Liver (tissue), 9 donors: ENCODE results near the gene ARAP3. TPM values are rescaled to one million over a fixed set of nuclear protein-coding genes. Genes with fewer than 3 reads are reported as not detected.

Source experiments
- DNase-seq: peaks from one replicate; pipeline ENCODE4 v3.0.0-alpha.2; 2017; ENCODE audit warnings: low spot score
- H3K27ac ChIP-seq, 2 donors: one replicate each; pipeline ENCODE4 v1.7.0; 2013; ENCODE audit warnings: inconsistent platforms in 2 of 2, low read length in 2 of 2, control low read depth in 1 of 2, low read depth in 1 of 2, mild to moderate bottlenecking in 1 of 2
- H3K27me3 ChIP-seq, 4 donors: one replicate each; pipeline versions ENCODE4 v1.6.1 to v1.7.0; 2013; ENCODE audit warnings: low read length in 3 of 4, inconsistent platforms in 1 of 4, mild to moderate bottlenecking in 1 of 4, moderate library complexity in 1 of 4; ENCODE audit not compliant: control insufficient read depth in 4 of 4, insufficient read depth in 4 of 4
- H3K36me3 ChIP-seq, 4 donors: one replicate each; pipeline versions ENCODE4 v1.6.1 to v1.7.0; 2013; ENCODE audit warnings: low read length in 3 of 4, mild to moderate bottlenecking in 3 of 4, low read depth in 1 of 4, moderate library complexity in 1 of 4; ENCODE audit not compliant: control insufficient read depth in 4 of 4, insufficient read depth in 3 of 4
- H3K4me1 ChIP-seq, 4 donors: one replicate each; pipeline versions ENCODE4 v1.6.1 to v1.7.0; 2013; ENCODE audit warnings: low read length in 3 of 4, mild to moderate bottlenecking in 3 of 4, moderate library complexity in 1 of 4; ENCODE audit not compliant: control insufficient read depth in 4 of 4, insufficient read depth in 4 of 4
- H3K4me3 ChIP-seq, 3 donors: one replicate each; pipeline versions ENCODE4 v1.6.1 to v1.7.0; 2013; ENCODE audit warnings: low read length in 3 of 3, control low read depth in 1 of 3, low read depth in 1 of 3, mild to moderate bottlenecking in 1 of 3
- H3K9ac ChIP-seq, 2 donors: one replicate each; pipeline ENCODE4 v1.7.0; 2013; ENCODE audit warnings: low read length in 2 of 2, mild to moderate bottlenecking in 2 of 2, moderate library complexity in 2 of 2, control low read depth in 1 of 2, low read depth in 1 of 2
- H3K9me3 ChIP-seq, 4 donors: one replicate each; pipeline versions ENCODE4 v1.6.1 to v1.7.0; 2013; ENCODE audit warnings: low read length in 3 of 4; ENCODE audit not compliant: control insufficient read depth in 4 of 4
- CTCF ChIP-seq: fragments of 150-350 bp; IDR thresholded peaks from 2 replicates; pipeline ENCODE4 v1.5.1; 2017; ENCODE audit warnings: improper control_type of control experiment, low read depth, low read length; ENCODE audit not compliant: missing input control
- FOXA1 ChIP-seq: IDR thresholded peaks from 2 replicates; pipeline ENCODE4 v1.6.1; 2016; ENCODE audit warnings: antibody characterized with exemption
- FOXA2 ChIP-seq: IDR thresholded peaks from 2 replicates; pipeline ENCODE4 v1.6.1; 2016; ENCODE audit warnings: antibody characterized with exemption
- GABPA ChIP-seq, 2 donors: IDR thresholded peaks in 1 of 2; conservative IDR thresholded peaks in 1 of 2; 2 replicates each; pipeline ENCODE4 v1.6.1; 2016; ENCODE audit warnings: antibody characterized with exemption in 2 of 2, mild to moderate bottlenecking in 1 of 2, moderate library complexity in 1 of 2
- HNF4A ChIP-seq, 2 donors: conservative IDR thresholded peaks; 2 replicates each; pipeline ENCODE4 v1.6.1; 2016; ENCODE audit warnings: antibody characterized with exemption in 2 of 2, mild to moderate bottlenecking in 2 of 2
- HNF4G ChIP-seq: IDR thresholded peaks from 2 replicates; pipeline ENCODE4 v1.6.1; 2016; ENCODE audit warnings: antibody characterized with exemption
- JUND ChIP-seq, 2 donors: IDR thresholded peaks; 2 replicates each; pipeline ENCODE4 v1.6.1; 2016; ENCODE audit warnings: antibody characterized with exemption in 2 of 2
- MAX ChIP-seq: IDR thresholded peaks from 2 replicates; pipeline ENCODE4 v1.6.1; 2016; ENCODE audit warnings: antibody characterized with exemption
- NR2F2 ChIP-seq: IDR thresholded peaks from 2 replicates; pipeline ENCODE4 v1.6.1; 2016; ENCODE audit warnings: antibody characterized with exemption
- RAD21 ChIP-seq, 2 donors: IDR thresholded peaks; 2 replicates each; pipeline ENCODE4 v1.6.1; 2016; ENCODE audit warnings: antibody characterized with exemption in 2 of 2, mild to moderate bottlenecking in 2 of 2
- RXRA ChIP-seq, 2 donors: IDR thresholded peaks; 2 replicates each; pipeline ENCODE4 v1.6.1; 2017 to 2018; ENCODE audit warnings: antibody characterized with exemption in 2 of 2, mild to moderate bottlenecking in 1 of 2
- SP1 ChIP-seq: IDR thresholded peaks from 2 replicates; pipeline ENCODE4 v1.6.1; 2018; ENCODE audit warnings: antibody characterized with exemption, mild to moderate bottlenecking
- YY1 ChIP-seq: IDR thresholded peaks from 2 replicates; pipeline ENCODE4 v1.6.1; 2016; ENCODE audit warnings: antibody characterized with exemption, mild to moderate bottlenecking
- ZBTB33 ChIP-seq: IDR thresholded peaks from 2 replicates; pipeline ENCODE4 v1.6.1; 2016; ENCODE audit warnings: antibody characterized with exemption
- WGBS: extraction: QIAGEN DNeasy Blood & Tissue Kit; methylation state at CpG from one replicate; pipeline ENCODE4 v1.1.7; 2013; 5-methylcytosine and 5-hydroxymethylcytosine counted together
- polyA plus RNA-seq, 2 donors: library from polyadenylated mRNA; stranded (reverse) in 1 of 2; unstranded in 1 of 2; fragments of 200-250 nt in 1 of 2; fragments of >200 nt in 1 of 2; fragmentation: Nextera tagmentation in 1 of 2; extraction: Ambion mirVana in 1 of 2; gene quantifications; one replicate each; pipeline versions ENCODE4 v1.2.1 to v1.2.3, GENCODE V29; 2013 to 2015
- total RNA-seq, 2 donors: library from RNA; depleted of rRNA; stranded (reverse); fragments of >200 nt; gene quantifications; one replicate each; pipeline ENCODE4 v1.2.3, GENCODE V29; 2014
- TF ChIP-seq, protein P1 (sequence below): IDR thresholded peaks from 2 replicates; pipeline ENCODE4 v1.6.1; 2016; ENCODE audit warnings: antibody characterized with exemption
- donor health status: healthy.
- donor health status: healthy.
- donor health status: healthy.
- donor health status: healthy.
- donor health status: healthy.

Gene ARAP3
- total and polyA plus RNA-seq, 4 donors, result 1.6 to 4.7 (median 2.1) TPM

GRCh38 chr5:141668601-141669265 lies 13.3 kb downstream of the ARAP3 start (continued):
- TF ChIP-seq FOXA2 (no peak), YY1 (no peak), SP1 (peak; percentile 65), CTCF (no peak), JUND (IDR thresholded peaks at IDR 0.05) (no peak)

GRCh38 chr5:141665995-141666940 lies 15.8 kb downstream of the ARAP3 start:
- DNase-seq, result no peak
- no peak for TF ChIP-seq RAD21 (IDR thresholded peaks at IDR 0.05)
- no peak for TF ChIP-seq CTCF
- TF ChIP-seq ZBTB33, result no peak
- TF ChIP-seq MAX, result no peak
- TF ChIP-seq HNF4G, result no peak
- TF ChIP-seq FOXA2, result no peak
- TF ChIP-seq YY1, result no peak
- no peak for TF ChIP-seq GABPA (IDR thresholded peaks at IDR 0.05 in 1 of 2, conservative IDR thresholded peaks at IDR 0.05 in 1 of 2)
- TF ChIP-seq, protein P1, sequence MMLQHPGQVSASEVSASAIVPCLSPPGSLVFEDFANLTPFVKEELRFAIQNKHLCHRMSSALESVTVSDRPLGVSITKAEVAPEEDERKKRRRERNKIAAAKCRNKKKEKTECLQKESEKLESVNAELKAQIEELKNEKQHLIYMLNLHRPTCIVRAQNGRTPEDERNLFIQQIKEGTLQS, result no peak
- TF ChIP-seq NR2F2, result no peak
- no peak for TF ChIP-seq FOXA1
- no peak for TF ChIP-seq HNF4A (conservative IDR thresholded peaks at IDR 0.05)
- no peak for TF ChIP-seq SP1
- TF ChIP-seq RXRA (IDR thresholded peaks at IDR 0.05), result no peak
- H3K36me3 ChIP-seq, result peaks cover 0 to 2% (median 0%) of the 10 kb centered on the region in 4 donors
- no peak overlapping the region for H3K9ac ChIP-seq
- H3K4me1 ChIP-seq, result peaks cover 0 to 21% (median 16%) of the 10 kb centered on the region in 4 donors
- 95% methylated on average over 18 of the region's 18 CpGs for WGBS
- no peak overlapping the region for H3K27ac ChIP-seq
- H3K27me3 ChIP-seq, result no peaks in the 10 kb centered on the region
- H3K4me3 ChIP-seq, result no peak overlapping the region
- H3K9me3 ChIP-seq, result no peaks in the 10 kb centered on the region
